ENCODE data around the gene PRKCSH. TPM values are rescaled to one million over a fixed set of nuclear protein-coding genes. Genes with fewer than 3 reads are reported as not detected.

Gene PRKCSH
- total RNA-seq, 1 experiment from 2014 or later, result 431 TPM

GRCh38 chr19:11425719-11426457, 9.5 kb upstream of the PRKCSH start:
- no peak overlapping the region for H3K14ac ChIP-seq (ENCODE audit: insufficient read depth, low read length)
- H3K27me3 Mint-ChIP-seq (ENCODE audit: low read depth), result peaks cover 16% of the 10 kb centered on the region
- H3K4me1 Mint-ChIP-seq, result peaks cover 15 to 20% of the 10 kb centered on the region in 2 experiments
- H2BK120ac ChIP-seq (ENCODE audit: low read depth, low read length, poor library complexity, severe bottlenecking), result no peak overlapping the region
- H3K4me3 Mint-ChIP-seq, result peak overlapping the region in 1 of 2 experiments; percentile 32; a peak in 2 of 5 replicates
- no peak overlapping the region for H2BK12ac ChIP-seq (ENCODE audit: insufficient read length, low read depth, low read length)
- H3K9me3 Mint-ChIP-seq, result no peaks in the 10 kb centered on the region; a peak in 2 of 5 replicates
- no peak overlapping the region for H3K4ac ChIP-seq (ENCODE audit: low read depth, low read length)
- no peak overlapping the region for H4K8ac ChIP-seq (replicated peaks; ENCODE audit: insufficient read length, low read depth, low read length)
- peak; percentile 94 for DNase-seq
- H2AFZ ChIP-seq (ENCODE audit: low read length), result no peak overlapping the region
- H3K4me2 ChIP-seq (ENCODE audit: insufficient read depth, insufficient read length, low read length), result no peak overlapping the region
- H4K20me1 ChIP-seq (ENCODE audit: control insufficient read depth, insufficient read depth, insufficient read length), result no peaks in the 10 kb centered on the region
- H3K27ac ChIP-seq (ENCODE audit: insufficient read length, low read depth, low read length), result no peak overlapping the region
- no peaks in the 10 kb centered on the region for H3K79me2 ChIP-seq (ENCODE audit: insufficient read depth, low read length)
- no peaks in the 10 kb centered on the region for H3K9me3 ChIP-seq (ENCODE audit: control insufficient read depth, low read depth, low read length)
- no peak overlapping the region for H3K18ac ChIP-seq (ENCODE audit: insufficient read length, low read depth, low read length)
- no peak overlapping the region for H4K91ac ChIP-seq (ENCODE audit: insufficient read length, low read depth, low read length)
- no peaks in the 10 kb centered on the region for H3K4me1 ChIP-seq (ENCODE audit: insufficient read depth, low read length)
- H3K27ac Mint-ChIP-seq, result no peak overlapping the region
- no peak overlapping the region for H3K9ac ChIP-seq (ENCODE audit: extremely low read depth, insufficient read length, low read length)
- no peak overlapping the region for H4K5ac ChIP-seq (ENCODE audit: insufficient read length, low read depth, low read length)
- H3K23me2 ChIP-seq (ENCODE audit: insufficient read length, low read depth, low read length, poor library complexity, severe bottlenecking), result peaks cover 15% of the 10 kb centered on the region
- no peak overlapping the region for H3K23ac ChIP-seq (ENCODE audit: insufficient read length, low read depth, low read length)
- TF ChIP-seq CTCF (conservative IDR thresholded peaks at IDR 0.05), result no peak
- WGBS (ENCODE audit: extremely low coverage, insufficient read length, low lambda C conversion rate), result no CpG with 5 or more reads among the region's 28 CpGs
- no peaks in the 10 kb centered on the region for H3K36me3 Mint-ChIP-seq (ENCODE audit: insufficient read depth in 1 of 3, low read depth in 3 of 3)
- no peak overlapping the region for H2AK5ac ChIP-seq (ENCODE audit: insufficient read length, low read length)
- no peak overlapping the region for H3T11ph ChIP-seq (ENCODE audit: low read length)
- H2BK15ac ChIP-seq (ENCODE audit: low read depth, low read length), result no peak overlapping the region
- no peak overlapping the region for H2BK20ac ChIP-seq (ENCODE audit: low read depth, low read length, poor library complexity, severe bottlenecking)
- H3K27me3 ChIP-seq (ENCODE audit: insufficient read depth, low read length), result no peaks in the 10 kb centered on the region; the same call in 1 of the 2 replicates
- no peaks in the 10 kb centered on the region for H3K79me1 ChIP-seq (ENCODE audit: insufficient read depth, low read depth, low read length, poor library complexity, severe bottlenecking)
- no peak overlapping the region for H3K56ac ChIP-seq (ENCODE audit: insufficient read length, low read depth, low read length)
- H2BK5ac ChIP-seq (ENCODE audit: insufficient read length, low read length), result no peak overlapping the region

Data from H9 (cell line).